Stimulated activated CD8-positive, alpha-beta memory T cell treated with anti-CD3 and anti-CD28 coated beads, Interleukin-15, amount 100 ng/mL, for 4 hours (primary cell): ENCODE data around the gene RFPL4A.
"Not testable (repeated sequence)": the region's sequence is repeated elsewhere in the genome, so short reads cannot be mapped to it uniquely, and the experiment has no call there.

ENCODE experiments used
- DNase-seq, 2 donors: peaks; one replicate each; pipeline ENCODE4 v3.0.0-alpha.2; 2020; ENCODE audit warnings: low read depth in 2 of 2

The RFPL4A gene

GRCh38 chr19:55758797-55759196 lies at the start of gene RFPL4A:
Gene RFPL4A (plus strand): TSS chr19:55759097. CDS start chr19:55761801, 2,704 bp downstream.
- DNase-seq: not testable (repeated sequence)

GRCh38 chr19:55711719-55712118 lies 47.2 kb upstream of the RFPL4A start:
- DNase-seq: no peak

GRCh38 chr19:55712804-55713631 lies 45.9 kb upstream of the RFPL4A start:
- DNase-seq: no peak

GRCh38 chr19:55716531-55716930 lies 42.4 kb upstream of the RFPL4A start:
- no peak for DNase-seq

- no peak for DNase-seq
These were observed 41.6 kb upstream of the RFPL4A start for GRCh38 chr19:55717251-55717650.

- not testable (repeated sequence) for DNase-seq
These were observed 40.8 kb upstream of the RFPL4A start for GRCh38 chr19:55717879-55718711.

- DNase-seq: no peak
These were observed 38.6 kb upstream of the RFPL4A start for GRCh38 chr19:55720214-55720746.

- DNase-seq: no peak
These were observed 38.1 kb upstream of the RFPL4A start for GRCh38 chr19:55720801-55721200.

GRCh38 chr19:55723491-55723890 lies 35.4 kb upstream of the RFPL4A start:
- no peak for DNase-seq

GRCh38 chr19:55730378-55730777 lies 28.5 kb upstream of the RFPL4A start:
- not testable (repeated sequence) for DNase-seq

GRCh38 chr19:55738302-55738701 lies 20.6 kb upstream of the RFPL4A start, which contains the start of gene NLRP9:
Gene NLRP9 (minus strand): TSS chr19:55738402. CDS start chr19:55738374, 28 bp downstream.
- no peak for DNase-seq

- DNase-seq: no peak
These were observed 8.2 kb upstream of the RFPL4A start for GRCh38 chr19:55750715-55751114.

GRCh38 chr19:55753401-55753800 lies 5.5 kb upstream of the RFPL4A start:
- DNase-seq: no peak

GRCh38 chr19:55756808-55757207 lies 2.1 kb upstream of the RFPL4A start:
- DNase-seq: not testable (repeated sequence)

GRCh38 chr19:55766466-55766865 lies 7.6 kb downstream of the RFPL4A start:
- DNase-seq: no peak

- DNase-seq: not testable (repeated sequence)
These were observed 9.9 kb downstream of the RFPL4A start, which contains the start of gene RFPL4AL1 for GRCh38 chr19:55768818-55769217. Gene RFPL4AL1 (plus strand): TSS chr19:55769118. CDS start chr19:55771805, 2,687 bp downstream.

- not testable (repeated sequence) for DNase-seq
These were observed 10.7 kb downstream of the RFPL4A start for GRCh38 chr19:55769632-55770031.

- DNase-seq: no peak
These were observed 18.6 kb downstream of the RFPL4A start for GRCh38 chr19:55777528-55777927.

GRCh38 chr19:55778331-55778730 lies 19.4 kb downstream of the RFPL4A start:
- DNase-seq: no peak

- no peak for DNase-seq
These were observed 22.2 kb downstream of the RFPL4A start for GRCh38 chr19:55781112-55781511.

- no peak for DNase-seq
These were observed 36.1 kb downstream of the RFPL4A start for GRCh38 chr19:55795021-55795420.

- no peak for DNase-seq
These were observed 42.5 kb downstream of the RFPL4A start for GRCh38 chr19:55801416-55801815.
